Astrocyte (in vitro differentiated cells and primary cell): Measurements from ENCODE around the gene SBF2. TPM values are rescaled to one million over a fixed set of nuclear protein-coding genes. Genes with fewer than 3 reads are reported as not detected.

Source experiments
- DNase-seq: peaks from one replicate; pipeline ENCODE4 v3.0.0-alpha.2; 2010; ENCODE audit warnings: low read depth
- FAIRE-seq: peaks from 2 replicates; lab custom pipeline; 2011; peaks lifted over from hg19 to GRCh38; lab: Jason Lieb, UNC
- H2AFZ ChIP-seq: 2 replicates; pipeline ENCODE4 v1.6.0; 2012; ENCODE audit warnings: low read depth, low read length, inconsistent platforms
- H3K27ac ChIP-seq: 2 replicates; pipeline ENCODE4 v1.5.1; 2011; ENCODE audit warnings: low read depth, low read length, inconsistent platforms
- H3K27me3 ChIP-seq: 2 replicates; pipeline ENCODE4 v1.6.0; 2011; ENCODE audit warnings: low read length, inconsistent platforms; ENCODE audit not compliant: insufficient read depth
- H3K36me3 ChIP-seq: 2 replicates; pipeline ENCODE4 v1.5.1; 2011; ENCODE audit warnings: low read length, inconsistent platforms; ENCODE audit not compliant: insufficient read depth
- H3K4me1 ChIP-seq: 2 replicates; pipeline ENCODE4 v1.5.1; 2011; ENCODE audit warnings: low read length, inconsistent platforms; ENCODE audit not compliant: insufficient read depth
- H3K4me2 ChIP-seq: 2 replicates; pipeline ENCODE4 v1.6.0; 2012; ENCODE audit warnings: low read length, inconsistent platforms
- H3K4me3 ChIP-seq: 2 replicates; pipeline ENCODE4 v1.5.1; 2011; ENCODE audit warnings: low read depth, mild to moderate bottlenecking, low read length, inconsistent platforms; ENCODE audit not compliant: insufficient read depth
- H3K79me2 ChIP-seq: 2 replicates; pipeline ENCODE4 v1.6.0; 2012; ENCODE audit warnings: mild to moderate bottlenecking, low read length, inconsistent platforms; ENCODE audit not compliant: insufficient read depth
- H3K9ac ChIP-seq: 2 replicates; pipeline ENCODE4 v1.6.0; 2012; ENCODE audit warnings: mild to moderate bottlenecking, low read length, inconsistent platforms
- H3K9me3 ChIP-seq: 2 replicates; pipeline ENCODE4 v1.5.1; 2012; ENCODE audit warnings: low read depth, mild to moderate bottlenecking, low read length, inconsistent platforms; ENCODE audit not compliant: insufficient read depth
- H4K20me1 ChIP-seq: 2 replicates; pipeline ENCODE4 v1.6.0; 2012; ENCODE audit warnings: low read length, inconsistent platforms; ENCODE audit not compliant: insufficient read depth
- H3K27ac Mint-ChIP-seq: one replicate; pipeline ENCODE4 v1.8.0; 2021; ENCODE audit warnings: mild to moderate bottlenecking, mixed read lengths; ENCODE audit not compliant: unreplicated experiment
- H3K27me3 Mint-ChIP-seq: one replicate; pipeline ENCODE4 v1.8.0; 2021; ENCODE audit warnings: low read depth, mixed read lengths; ENCODE audit not compliant: unreplicated experiment
- H3K36me3 Mint-ChIP-seq: one replicate; pipeline ENCODE4 v1.8.0; 2021; ENCODE audit warnings: low read depth, mixed read lengths; ENCODE audit not compliant: unreplicated experiment
- H3K4me1 Mint-ChIP-seq: one replicate; pipeline ENCODE4 v1.8.0; 2021; ENCODE audit warnings: low read depth, mixed read lengths; ENCODE audit not compliant: unreplicated experiment
- H3K4me3 Mint-ChIP-seq: one replicate; pipeline ENCODE4 v1.8.0; 2021; ENCODE audit warnings: mild to moderate bottlenecking, moderate library complexity, mixed read lengths; ENCODE audit not compliant: unreplicated experiment
- H3K9me3 Mint-ChIP-seq: one replicate; pipeline ENCODE4 v1.8.0; 2021; ENCODE audit warnings: mild to moderate bottlenecking, mixed read lengths; ENCODE audit not compliant: unreplicated experiment
- CTCF ChIP-seq: IDR thresholded peaks from 2 replicates; pipeline ENCODE4 v1.5.1; 2011; ENCODE audit warnings: low read depth, mild to moderate bottlenecking, inconsistent platforms, low read length, moderate library complexity; ENCODE audit not compliant: insufficient read depth
- EZH2 ChIP-seq: IDR thresholded peaks from 2 replicates; pipeline ENCODE4 v1.6.1; 2012; ENCODE audit warnings: mild to moderate bottlenecking, low read length, inconsistent platforms; ENCODE audit not compliant: insufficient read depth
- total RNA-seq: library from RNA; stranded (reverse); gene quantifications from 2 replicates; pipeline ENCODE4 v1.2.1, GENCODE V29; 2021

The SBF2 gene
- total RNA-seq, 1 donor from 2014 or later: 50.0 TPM

GRCh38 chr11:9783986-9784385 lies 510.0 kb downstream of the SBF2 start:
- no peaks in the 10 kb centered on the region for H3K9me3 Mint-ChIP-seq
- Histone ChIP-seq H3K9ac (no peak overlapping the region), H3K4me1 (peaks cover 9% of the 10 kb centered on the region), H3K79me2 (no peaks in the 10 kb centered on the region), H3K9me3 (no peaks in the 10 kb centered on the region), H3K27ac (no peak overlapping the region), H3K36me3 (peaks cover 17% of the 10 kb centered on the region), H3K4me2 (no peak overlapping the region), H3K4me3 (no peak overlapping the region), H2AFZ (no peak overlapping the region), H4K20me1 (no peaks in the 10 kb centered on the region), H3K27me3 (no peaks in the 10 kb centered on the region)
- H3K36me3 Mint-ChIP-seq: peaks cover 37% of the 10 kb centered on the region
- no peak for FAIRE-seq
- TF ChIP-seq EZH2 (no peak), CTCF (no peak)
- H3K4me1 Mint-ChIP-seq: peaks cover 30% of the 10 kb centered on the region
- no peak overlapping the region for H3K27ac Mint-ChIP-seq
- no peaks in the 10 kb centered on the region for H3K27me3 Mint-ChIP-seq
- H3K4me3 Mint-ChIP-seq: no peak overlapping the region
- DNase-seq: no peak

- Histone ChIP-seq H4K20me1 (no peaks in the 10 kb centered on the region), H3K4me2 (no peak overlapping the region), H3K4me3 (no peak overlapping the region), H3K27me3 (no peaks in the 10 kb centered on the region), H3K79me2 (no peaks in the 10 kb centered on the region), H3K9me3 (no peaks in the 10 kb centered on the region), H3K9ac (no peak overlapping the region), H3K4me1 (no peaks in the 10 kb centered on the region), H3K36me3 (peaks cover 20% of the 10 kb centered on the region), H3K27ac (no peak overlapping the region), H2AFZ (no peak overlapping the region)
- Mint-ChIP-seq H3K9me3 (no peaks in the 10 kb centered on the region), H3K27ac (no peak overlapping the region), H3K4me1 (peaks cover 16% of the 10 kb centered on the region), H3K4me3 (no peak overlapping the region), H3K36me3 (peaks cover 35% of the 10 kb centered on the region), H3K27me3 (no peaks in the 10 kb centered on the region)
- no peak for DNase-seq
- no peak for TF ChIP-seq EZH2
- TF ChIP-seq CTCF: no peak
- peak; percentile 17 for FAIRE-seq
Observed at GRCh38 chr11:9780929-9781328, 513.1 kb downstream of the SBF2 start.

DNA sequence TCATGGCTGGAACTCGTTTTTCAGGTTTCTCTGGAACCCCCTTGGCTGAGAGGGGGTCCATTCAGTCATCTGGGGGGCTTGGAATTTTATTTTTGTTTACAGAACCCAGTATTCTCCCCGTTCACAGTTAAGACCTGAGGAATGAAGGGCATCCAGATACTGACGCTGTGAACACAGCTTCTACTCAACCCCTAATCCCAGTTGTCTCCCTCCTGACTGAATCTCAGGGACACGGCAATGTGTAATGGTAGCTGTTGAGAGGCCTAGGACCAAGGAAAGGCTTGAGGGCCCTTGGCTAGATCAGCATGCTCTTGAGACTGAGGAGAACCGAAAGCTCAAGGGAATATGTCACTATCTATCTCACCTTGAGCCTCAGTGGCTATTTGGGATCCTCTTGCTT lies 516.5 kb downstream of the SBF2 start:
- Histone ChIP-seq H3K9me3 (no peaks in the 10 kb centered on the region), H3K4me3 (no peak overlapping the region), H3K4me2 (no peak overlapping the region), H3K27me3 (no peaks in the 10 kb centered on the region), H2AFZ (no peak overlapping the region), H3K9ac (no peak overlapping the region), H3K4me1 (peaks cover 15% of the 10 kb centered on the region), H3K27ac (no peak overlapping the region), H3K36me3 (peaks cover 16% of the 10 kb centered on the region), H4K20me1 (no peaks in the 10 kb centered on the region), H3K79me2 (no peaks in the 10 kb centered on the region)
- H3K4me3 Mint-ChIP-seq: no peak overlapping the region
- DNase-seq: no peak
- H3K27ac Mint-ChIP-seq: no peak overlapping the region
- H3K4me1 Mint-ChIP-seq: peaks cover 8% of the 10 kb centered on the region
- H3K9me3 Mint-ChIP-seq: no peaks in the 10 kb centered on the region
- FAIRE-seq: no peak
- no peaks in the 10 kb centered on the region for H3K27me3 Mint-ChIP-seq
- TF ChIP-seq CTCF (no peak), EZH2 (no peak)
- H3K36me3 Mint-ChIP-seq: peaks cover 28% of the 10 kb centered on the region
